GM12801 (cell line): Measurements from ENCODE around the gene DNAJB6.

Experiments used
- TF ChIP-seq, protein P1 (sequence below): IDR thresholded peaks from one replicate; pipeline ENCODE4 v1.5.1; 2011; ENCODE audit warnings: control low read depth; ENCODE audit not compliant: insufficient read length; ENCODE audit errors: extremely low read depth

Gene DNAJB6

DNA sequence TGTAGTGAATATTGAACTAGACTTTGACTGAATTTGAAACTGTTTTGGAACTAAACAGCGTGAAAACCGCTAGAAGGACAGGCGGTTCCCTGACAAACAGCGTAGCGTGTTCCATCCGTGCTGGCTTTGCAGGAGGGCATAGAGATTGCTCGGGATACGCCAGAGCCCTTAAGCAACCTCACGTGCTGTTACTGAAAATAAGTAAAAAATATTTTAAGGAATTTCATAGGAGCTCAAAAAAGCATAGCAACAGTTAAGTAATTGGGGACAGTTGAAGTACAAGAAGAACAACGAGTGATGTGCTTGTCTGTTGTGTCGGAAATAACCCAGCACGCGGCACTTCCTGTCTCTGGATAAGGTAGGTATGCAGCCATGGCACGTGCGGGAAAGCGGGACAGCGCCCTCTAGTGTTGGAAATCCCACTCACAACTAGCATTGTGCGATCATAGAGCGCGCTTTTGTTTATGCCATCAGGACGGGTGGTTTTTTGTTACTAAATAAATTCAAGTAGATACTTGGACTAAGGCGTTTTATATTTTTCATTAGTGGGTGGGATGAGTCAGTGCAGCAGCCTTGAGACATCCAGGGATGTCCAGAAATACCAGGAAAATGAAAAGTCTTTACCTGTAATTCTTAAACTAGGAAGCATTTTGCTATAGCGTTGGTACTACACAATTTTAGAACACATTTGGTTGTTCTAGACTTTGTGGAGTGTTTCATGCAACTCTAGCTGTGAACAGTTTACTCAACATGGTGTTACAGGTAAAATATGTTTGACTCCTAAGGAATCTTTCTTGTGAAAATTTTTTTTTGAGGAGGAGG is 50.4 kb downstream of the DNAJB6 start:
- TF ChIP-seq, protein P1, sequence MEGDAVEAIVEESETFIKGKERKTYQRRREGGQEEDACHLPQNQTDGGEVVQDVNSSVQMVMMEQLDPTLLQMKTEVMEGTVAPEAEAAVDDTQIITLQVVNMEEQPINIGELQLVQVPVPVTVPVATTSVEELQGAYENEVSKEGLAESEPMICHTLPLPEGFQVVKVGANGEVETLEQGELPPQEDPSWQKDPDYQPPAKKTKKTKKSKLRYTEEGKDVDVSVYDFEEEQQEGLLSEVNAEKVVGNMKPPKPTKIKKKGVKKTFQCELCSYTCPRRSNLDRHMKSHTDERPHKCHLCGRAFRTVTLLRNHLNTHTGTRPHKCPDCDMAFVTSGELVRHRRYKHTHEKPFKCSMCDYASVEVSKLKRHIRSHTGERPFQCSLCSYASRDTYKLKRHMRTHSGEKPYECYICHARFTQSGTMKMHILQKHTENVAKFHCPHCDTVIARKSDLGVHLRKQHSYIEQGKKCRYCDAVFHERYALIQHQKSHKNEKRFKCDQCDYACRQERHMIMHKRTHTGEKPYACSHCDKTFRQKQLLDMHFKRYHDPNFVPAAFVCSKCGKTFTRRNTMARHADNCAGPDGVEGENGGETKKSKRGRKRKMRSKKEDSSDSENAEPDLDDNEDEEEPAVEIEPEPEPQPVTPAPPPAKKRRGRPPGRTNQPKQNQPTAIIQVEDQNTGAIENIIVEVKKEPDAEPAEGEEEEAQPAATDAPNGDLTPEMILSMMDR = peak; percentile 78

DNA sequence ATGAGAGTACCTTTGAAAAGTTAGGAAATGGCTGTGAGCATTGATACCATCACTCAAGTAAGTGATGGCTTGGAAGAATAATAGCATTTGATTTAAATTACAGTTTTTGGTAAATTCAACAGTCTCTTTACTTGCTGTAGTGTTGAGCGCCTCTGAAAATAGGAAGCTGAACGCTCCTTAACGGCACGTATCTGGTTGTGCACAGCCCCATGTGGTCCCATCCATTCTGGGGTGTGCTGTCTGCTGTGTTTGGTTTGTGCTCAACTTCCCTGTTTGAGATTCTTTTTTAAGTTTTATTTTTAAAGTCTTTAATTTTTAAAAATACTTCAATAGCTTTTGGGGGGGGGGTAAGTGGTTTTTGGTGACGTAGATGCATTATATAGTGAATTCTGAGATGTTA is 51.5 kb downstream of the DNAJB6 start:
- TF ChIP-seq, protein P1 = no peak

DNA sequence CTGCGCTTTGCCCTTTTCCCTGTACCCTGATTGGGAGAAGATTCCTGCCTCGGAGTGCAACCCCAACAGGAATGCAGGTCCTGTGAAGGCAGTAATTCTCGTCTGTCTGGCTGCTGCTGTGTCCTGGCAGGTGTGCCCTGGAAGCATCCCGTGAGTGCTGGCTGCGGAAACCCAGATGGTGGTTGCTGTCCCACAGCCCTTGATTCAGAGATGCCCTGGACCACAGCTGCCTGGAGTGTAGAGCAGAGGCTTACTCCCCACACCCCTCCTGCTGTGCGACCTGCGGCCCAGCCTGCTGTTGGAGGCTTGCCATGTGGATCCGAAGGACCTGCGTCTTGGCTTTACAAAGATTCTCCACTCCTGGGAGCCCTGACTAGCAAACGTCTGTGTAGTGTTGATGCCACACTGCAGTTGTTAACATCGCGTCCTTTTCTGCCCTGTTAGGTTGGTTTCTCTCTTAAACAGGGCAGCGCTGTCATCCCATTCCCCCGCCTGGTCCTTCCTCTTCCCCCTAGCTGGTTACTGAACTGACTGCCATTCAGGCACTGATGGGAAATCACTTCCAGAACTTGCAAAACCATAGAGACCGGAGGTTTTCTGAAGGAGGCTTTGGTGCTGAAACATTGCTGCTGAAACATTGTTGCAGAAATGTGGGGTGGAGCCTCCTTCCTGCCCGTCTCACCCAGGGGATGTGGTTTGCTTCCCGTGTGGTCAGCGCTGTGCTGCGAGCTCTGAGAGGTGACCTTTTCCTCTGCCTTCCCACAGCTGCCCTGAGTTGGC is 53.3 kb downstream of the DNAJB6 start:
- TF ChIP-seq, protein P1 = no peak

DNA sequence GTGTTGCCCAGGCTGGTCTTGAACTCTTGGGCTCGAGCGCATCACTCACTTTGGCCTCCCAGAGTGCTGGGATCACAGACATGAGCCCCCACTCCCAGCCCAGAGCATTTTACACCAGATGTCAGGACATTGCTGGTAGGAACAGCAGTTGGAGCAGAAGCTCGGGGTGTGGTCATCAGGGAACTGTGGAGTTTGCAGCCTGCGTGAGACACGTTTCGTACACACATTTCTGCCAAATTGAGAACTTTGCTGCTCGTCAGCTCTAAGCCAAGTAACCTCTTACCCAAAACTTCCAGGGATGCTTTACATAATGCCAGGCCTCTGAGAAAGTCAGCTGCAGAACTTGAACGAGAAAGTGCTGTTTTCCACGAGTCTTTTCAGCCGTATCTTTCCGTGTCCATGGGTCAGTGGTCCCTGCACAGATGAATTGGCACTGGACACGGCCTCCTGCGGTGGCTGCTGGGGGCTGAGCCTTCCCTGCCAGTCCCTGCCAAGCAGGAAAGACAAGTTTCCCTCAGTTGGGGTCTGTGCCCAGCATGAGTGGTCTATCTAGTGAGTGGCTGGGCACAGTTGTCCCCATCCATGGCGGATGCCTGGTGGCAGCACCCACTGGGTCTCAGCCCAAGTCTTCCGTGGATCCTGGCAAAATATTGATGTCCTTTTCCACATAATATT is 54.4 kb downstream of the DNAJB6 start:
- TF ChIP-seq, protein P1 = no peak

DNA sequence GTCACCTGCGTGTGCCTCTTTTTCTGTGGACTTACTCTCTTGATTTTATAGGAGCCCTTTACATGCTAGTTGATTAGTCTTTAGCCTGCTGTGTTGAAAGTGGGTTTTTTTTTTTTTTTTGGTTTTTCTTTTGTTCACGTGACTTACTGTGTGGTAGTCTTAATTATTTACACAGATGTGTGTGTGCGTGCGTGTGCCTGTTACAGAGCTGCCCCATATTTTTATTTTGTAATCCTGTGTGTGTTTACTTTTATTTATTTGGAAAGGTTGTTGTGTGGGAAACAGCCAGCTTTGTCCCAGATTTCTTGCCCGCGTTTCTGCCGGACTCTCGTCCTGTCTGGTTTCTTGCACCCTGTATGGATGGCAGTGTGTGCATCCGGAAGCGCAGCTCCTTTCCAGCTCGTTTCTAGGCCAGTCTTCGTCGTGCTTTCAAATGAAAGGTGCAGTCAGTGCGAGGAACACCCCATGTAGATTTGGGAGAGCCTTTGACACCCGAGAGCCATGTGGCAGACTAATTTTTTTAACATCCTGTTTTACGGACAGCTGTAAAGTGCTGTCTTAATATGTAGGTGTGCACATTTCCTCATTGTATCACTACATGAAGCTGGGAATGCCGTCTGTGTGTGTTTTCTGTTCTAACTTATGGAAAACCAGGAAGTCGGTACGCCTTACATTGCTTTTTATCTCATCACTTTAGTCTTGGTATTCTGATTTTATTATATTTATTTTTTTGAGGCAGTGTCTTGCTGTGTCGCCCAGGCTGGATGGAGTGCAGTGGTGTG is 55.6 kb downstream of the DNAJB6 start:
- TF ChIP-seq, protein P1 = no peak

DNA sequence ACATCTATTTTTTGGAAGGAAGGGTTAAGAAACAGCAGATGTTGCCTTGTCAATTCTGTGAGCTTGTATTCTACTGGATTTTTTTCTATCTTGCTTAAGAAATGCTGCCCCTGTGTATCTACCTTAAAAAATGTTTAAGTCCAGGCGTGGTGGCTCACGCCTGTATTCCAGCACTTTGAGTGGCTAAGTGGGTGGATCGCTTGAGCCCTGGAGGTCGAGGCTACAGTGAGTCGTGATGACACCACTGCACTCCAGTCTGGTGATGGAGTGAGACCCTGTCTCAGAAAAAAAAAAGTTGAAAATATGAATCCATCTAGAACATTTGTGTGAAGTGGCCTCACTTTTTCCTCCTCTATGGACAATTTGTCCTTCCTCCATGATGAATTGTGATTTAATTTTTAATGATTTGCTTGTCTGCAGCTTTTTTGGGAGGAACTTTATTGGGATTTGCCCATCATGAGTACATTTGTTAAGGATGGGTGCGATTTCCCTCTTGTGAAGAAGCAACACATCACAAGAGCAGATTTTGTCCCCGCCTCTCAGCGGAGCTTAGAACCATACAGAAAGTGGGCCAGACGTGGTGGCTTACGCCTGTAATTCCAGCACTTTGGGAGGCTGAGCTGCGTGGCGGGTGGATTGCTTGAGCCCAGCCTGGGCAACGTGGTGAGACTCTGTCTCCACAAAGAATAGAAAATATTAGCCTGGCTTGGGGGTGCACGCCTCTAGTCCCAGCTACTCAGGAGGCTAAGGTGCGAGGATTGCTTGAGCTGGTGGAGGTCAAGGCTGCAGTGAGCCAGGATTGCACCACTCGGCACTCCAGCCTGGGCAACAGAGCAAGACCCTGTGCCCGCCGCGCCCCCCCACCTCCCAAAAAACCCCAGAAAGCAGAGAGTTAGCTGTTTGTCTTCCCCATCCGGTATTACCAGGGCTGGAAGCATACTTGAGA is 57.7 kb downstream of the DNAJB6 start:
- TF ChIP-seq, protein P1 = no peak
